Measurements from ENCODE around the gene FOXL3.

FOXL3 gene

GRCh38 chr7:268991-269390 lies 21.0 kb upstream of the FOXL3 start:
- no peak for TF ChIP-seq CTCF (IDR thresholded peaks at IDR 0.05; ENCODE audit: low read depth, low read length)
- DNase-seq (ENCODE audit: low read depth in 2 of 2) = no peak
- H3K4me3 ChIP-seq (replicated peaks in 1 of 2; ENCODE audit: low read depth in 2 of 2, low read length in 2 of 2) = no peak overlapping the region

GRCh38 chr7:269721-270120 lies 20.2 kb upstream of the FOXL3 start:
- no peak overlapping the region for H3K4me3 ChIP-seq (replicated peaks in 1 of 2; ENCODE audit: low read depth in 2 of 2, low read length in 2 of 2)
- no peak for DNase-seq (ENCODE audit: low read depth in 2 of 2)
- no peak for TF ChIP-seq CTCF (IDR thresholded peaks at IDR 0.05; ENCODE audit: low read depth, low read length)

- no peak overlapping the region for H3K4me3 ChIP-seq (replicated peaks in 1 of 2; ENCODE audit: low read depth in 2 of 2, low read length in 2 of 2)
- DNase-seq (ENCODE audit: low read depth in 2 of 2) = no peak
- no peak for TF ChIP-seq CTCF (IDR thresholded peaks at IDR 0.05; ENCODE audit: low read depth, low read length)
These were observed 19.5 kb upstream of the FOXL3 start for GRCh38 chr7:270351-270983.

- no peak for DNase-seq (ENCODE audit: low read depth in 2 of 2)
- H3K4me3 ChIP-seq (replicated peaks in 1 of 2; ENCODE audit: low read depth in 2 of 2, low read length in 2 of 2) = no peak overlapping the region
- no peak for TF ChIP-seq CTCF (IDR thresholded peaks at IDR 0.05; ENCODE audit: low read depth, low read length)
These were observed 18.5 kb upstream of the FOXL3 start for GRCh38 chr7:271266-272107.

GRCh38 chr7:272108-272615 lies 17.8 kb upstream of the FOXL3 start:
- H3K4me3 ChIP-seq (replicated peaks in 1 of 2; ENCODE audit: low read depth in 2 of 2, low read length in 2 of 2) = no peak overlapping the region
- TF ChIP-seq CTCF (IDR thresholded peaks at IDR 0.05; ENCODE audit: low read depth, low read length) = no peak
- no peak for DNase-seq (ENCODE audit: low read depth in 2 of 2)

GRCh38 chr7:272631-273030 lies 17.3 kb upstream of the FOXL3 start:
- no peak for DNase-seq (ENCODE audit: low read depth in 2 of 2)
- TF ChIP-seq CTCF (IDR thresholded peaks at IDR 0.05; ENCODE audit: low read depth, low read length) = no peak
- H3K4me3 ChIP-seq (replicated peaks in 1 of 2; ENCODE audit: low read depth in 2 of 2, low read length in 2 of 2) = no peak overlapping the region
